ENCODE data around the gene NCOR1. TPM values are rescaled to one million over a fixed set of nuclear protein-coding genes. Genes with fewer than 3 reads are reported as not detected.

NCOR1 gene
- total and polyA plus RNA-seq, 2 of the 8 experiments (the other 6 are each of a cell fraction or from before 2014, with no cell fraction given) = 65.4 to 142 TPM

DNA sequence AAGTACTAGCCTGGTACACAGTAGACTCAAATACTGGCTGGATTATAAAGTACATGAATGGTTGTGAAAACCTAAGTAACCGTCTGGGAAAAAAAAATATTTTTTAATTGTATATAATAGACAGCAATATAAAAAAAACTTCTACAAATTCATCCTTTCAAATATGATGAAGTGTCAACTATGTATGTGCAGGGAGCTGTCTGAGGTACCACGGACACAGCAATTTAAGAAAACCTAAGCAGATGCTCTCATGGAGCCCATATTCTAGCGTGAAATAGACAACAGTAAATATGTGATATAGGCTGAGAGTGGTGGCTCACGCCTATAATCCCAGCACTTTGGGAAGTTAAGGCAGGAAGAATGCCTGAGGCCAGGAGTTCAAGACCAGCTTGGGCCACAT, 111.1 kb downstream of the NCOR1 start:
- no peak overlapping the region for H3K27ac ChIP-seq (ENCODE audit: low read depth, low read length)
- H2BK12ac ChIP-seq (ENCODE audit: low read depth, low read length) = no peak overlapping the region
- no peaks in the 10 kb centered on the region for H3K4me1 ChIP-seq (replicated peaks in 1 of 4; ENCODE audit: control insufficient read depth in 3 of 4, insufficient read depth in 4 of 4, low read length in 3 of 4)
- H3K4me2 ChIP-seq (ENCODE audit: insufficient read depth in 1 of 2, low read depth in 2 of 2, low read length in 2 of 2) = no peak overlapping the region
- no peak overlapping the region for H3K23ac ChIP-seq (ENCODE audit: insufficient read length)
- no peak for DNase-seq (ENCODE audit: low read depth in 1 of 2, low spot score in 2 of 2)
- WGBS, 2 experiments (ENCODE audit: extremely low coverage in 1 of 2, insufficient coverage in 1 of 2, insufficient read length in 1 of 2, insufficient replicate concordance in 2 of 2, low coverage in 1 of 2, low lambda C conversion rate in 2 of 2, missing lambda C conversion rate in 1 of 2) = 91% methylated on average over 4 of the region's 4 CpGs; no CpG with 5 or more reads in 1 of the 2 experiments
- no peak overlapping the region for H4K5ac ChIP-seq (ENCODE audit: insufficient read length, low read depth, low read length)
- H2BK5ac ChIP-seq (ENCODE audit: low read depth, low read length) = no peak overlapping the region
- no peak overlapping the region for H3K9ac ChIP-seq (replicated peaks in 1 of 4; ENCODE audit: extremely low read depth in 1 of 4, low read depth in 3 of 4, low read length in 3 of 4)
- H3K79me1 ChIP-seq (ENCODE audit: low read depth, low read length) = no peaks in the 10 kb centered on the region
- no peak overlapping the region for H3K4ac ChIP-seq (replicated peaks; ENCODE audit: insufficient read length, low read depth, low read length)
- no peak overlapping the region for H2BK120ac ChIP-seq (replicated peaks; ENCODE audit: low read depth, low read length)
- no peak overlapping the region for H2AFZ ChIP-seq (ENCODE audit: low read length)
- H2BK20ac ChIP-seq (ENCODE audit: low read length) = no peak overlapping the region
- TF ChIP-seq SRF (IDR thresholded peaks at IDR 0.05; ENCODE audit: low read depth, low read length) = no peak
- TF ChIP-seq POLR2A (IDR thresholded peaks at IDR 0.05; ENCODE audit: control extremely low read depth in 1 of 2, low read depth in 2 of 2, low read length in 2 of 2) = no peak
- TF ChIP-seq CREB1 (IDR thresholded peaks at IDR 0.05) = no peak
- no peak for TF ChIP-seq CTBP2 (IDR thresholded peaks at IDR 0.05; ENCODE audit: borderline replicate concordance, insufficient read depth, insufficient read length, low read length)
- H3K9me3 ChIP-seq (ENCODE audit: insufficient read depth in 2 of 2, low read depth in 1 of 2, low read length in 1 of 2) = no peaks in the 10 kb centered on the region
- ChIA-PET POLR2A (ENCODE audit: partially characterized antibody) (no interaction called here), CTCF (ENCODE audit: partially characterized antibody) (no interaction called here)
- no peak overlapping the region for H3K4me3 ChIP-seq (ENCODE audit: extremely low read depth in 1 of 4, insufficient read depth in 2 of 4, low read depth in 3 of 4, low read length in 4 of 4)
- no peak overlapping the region for H3K56ac ChIP-seq (replicated peaks; ENCODE audit: insufficient read length, low read depth, low read length)
- peaks cover 6 to 30% (median 18%) of the 10 kb centered on the region in 4 experiments; a peak in 7 of 8 replicates for H3K36me3 ChIP-seq (ENCODE audit: control insufficient read depth in 2 of 4, insufficient read depth in 4 of 4, low read length in 3 of 4)
- H3K79me2 ChIP-seq (ENCODE audit: control insufficient read depth in 1 of 2, insufficient read depth in 2 of 2, low read length in 2 of 2) = no peaks in the 10 kb centered on the region
- H4K20me1 ChIP-seq (replicated peaks in 1 of 2; ENCODE audit: control insufficient read depth in 1 of 2, insufficient read depth in 2 of 2, low read length in 2 of 2) = peaks cover 0 to 1% of the 10 kb centered on the region in 2 experiments
- H3K18ac ChIP-seq (ENCODE audit: extremely low read depth, low read length) = no peak overlapping the region
- no peak overlapping the region for H3K14ac ChIP-seq (ENCODE audit: insufficient read length)
- H4K8ac ChIP-seq (ENCODE audit: extremely low read depth, insufficient read depth, low read length) = no peak overlapping the region
- no peak overlapping the region for H2AK5ac ChIP-seq (ENCODE audit: low read depth, low read length)
- no peak overlapping the region for H2BK15ac ChIP-seq (ENCODE audit: low read length)
- no peaks in the 10 kb centered on the region for H3K23me2 ChIP-seq (ENCODE audit: low read depth, low read length)
- FAIRE-seq = no peak
- no peak overlapping the region for H4K91ac ChIP-seq (replicated peaks; ENCODE audit: insufficient read length, low read length)
- no peaks in the 10 kb centered on the region for H3K27me3 ChIP-seq (replicated peaks in 1 of 4; ENCODE audit: control insufficient read depth in 3 of 4, extremely low read depth in 1 of 4, insufficient read depth in 3 of 4, low read length in 3 of 4)
